Endodermal cell (in vitro differentiated cells): ENCODE data around the gene TTLL9. TPM values are rescaled to one million over a fixed set of nuclear protein-coding genes. Genes with fewer than 3 reads are reported as not detected.

ENCODE experiments used
- DNase-seq: peaks from one replicate; pipeline ENCODE4 v3.0.0-alpha.2; 2017
- H3K27ac ChIP-seq: 2 replicates; pipeline ENCODE4 v1.5.1; 2013; ENCODE audit warnings: mild to moderate bottlenecking, low read depth, low read length, moderate library complexity
- H3K27me3 ChIP-seq: 2 replicates; pipeline ENCODE4 v1.6.1; 2013; ENCODE audit warnings: mild to moderate bottlenecking, low read length, moderate library complexity; ENCODE audit not compliant: insufficient read depth, control insufficient read depth, poor library complexity, severe bottlenecking
- H3K36me3 ChIP-seq: 2 replicates; pipeline ENCODE4 v1.7.0; 2013; ENCODE audit warnings: mild to moderate bottlenecking, low read length, moderate library complexity; ENCODE audit not compliant: control insufficient read depth, insufficient read depth
- H3K4me1 ChIP-seq: one replicate; pipeline ENCODE4 v1.7.0; 2013; ENCODE audit warnings: low read length; ENCODE audit not compliant: control insufficient read depth, insufficient read depth
- H3K4me3 ChIP-seq: 2 replicates; pipeline ENCODE4 v1.5.1; 2013; ENCODE audit warnings: mild to moderate bottlenecking, low read length, moderate library complexity
- H3K9ac ChIP-seq: 2 replicates; pipeline ENCODE4 v1.6.1; 2013; ENCODE audit warnings: mild to moderate bottlenecking, low read length, moderate library complexity; ENCODE audit not compliant: poor library complexity, severe bottlenecking; ENCODE audit errors: extremely low read depth
- H3K9me3 ChIP-seq: 2 replicates; pipeline ENCODE4 v1.6.1; 2013; ENCODE audit warnings: mild to moderate bottlenecking, low read length, moderate library complexity; ENCODE audit not compliant: control insufficient read depth
- H3K27ac Mint-ChIP-seq: 2 replicates; pipeline ENCODE4 v1.8.0; 2020; ENCODE audit warnings: mixed read lengths
- H3K27me3 Mint-ChIP-seq: 2 replicates; pipeline ENCODE4 v1.8.0; 2021; ENCODE audit warnings: mild to moderate bottlenecking, mixed read lengths; ENCODE audit not compliant: insufficient read depth
- H3K36me3 Mint-ChIP-seq: 2 replicates; pipeline ENCODE4 v1.8.0; 2020; ENCODE audit warnings: low read depth, mixed read lengths
- H3K4me1 Mint-ChIP-seq: 2 replicates; pipeline ENCODE4 v1.8.0; 2020; ENCODE audit warnings: mixed read lengths
- H3K4me3 Mint-ChIP-seq: 2 replicates; pipeline ENCODE4 v1.8.0; 2020; ENCODE audit warnings: mild to moderate bottlenecking, moderate library complexity, mixed read lengths
- H3K9me3 Mint-ChIP-seq: 2 replicates; pipeline ENCODE4 v1.8.0; 2020; ENCODE audit warnings: mild to moderate bottlenecking, mixed read lengths
- WGBS, 2 experiments: methylation state at CpG; one replicate each; pipeline versions ENCODE4 v1.1.5 to v1.1.7; 2013; ENCODE audit warnings: missing lambda C conversion rate in 2 of 2, mixed read lengths in 1 of 2; ENCODE audit not compliant: insufficient coverage in 1 of 2, insufficient read length in 1 of 2; 5-methylcytosine and 5-hydroxymethylcytosine counted together
- total RNA-seq, 2 donors: library from RNA; stranded (reverse); fragmentation: NEBNext Ultra II Directional in 1 of 2; extraction: Animal tissue kit (Norgen Biotek cat#: 25700) in 1 of 2; gene quantifications; 2 replicates in 1 of 2; 3 replicates in 1 of 2; pipeline ENCODE4 v1.2.1, GENCODE V29; 2021
- TF ChIP-seq, protein P1 (sequence below): fragments of 200-600 bp; sonication (generic); conservative IDR thresholded peaks from 2 replicates; pipeline ENCODE4 v1.5.0; 2021; ENCODE audit warnings: antibody characterized with exemption, mild to moderate bottlenecking

The TTLL9 gene
- total RNA-seq, 2 donors from 2014 or later = 0.29 to 0.51 TPM

DNA sequence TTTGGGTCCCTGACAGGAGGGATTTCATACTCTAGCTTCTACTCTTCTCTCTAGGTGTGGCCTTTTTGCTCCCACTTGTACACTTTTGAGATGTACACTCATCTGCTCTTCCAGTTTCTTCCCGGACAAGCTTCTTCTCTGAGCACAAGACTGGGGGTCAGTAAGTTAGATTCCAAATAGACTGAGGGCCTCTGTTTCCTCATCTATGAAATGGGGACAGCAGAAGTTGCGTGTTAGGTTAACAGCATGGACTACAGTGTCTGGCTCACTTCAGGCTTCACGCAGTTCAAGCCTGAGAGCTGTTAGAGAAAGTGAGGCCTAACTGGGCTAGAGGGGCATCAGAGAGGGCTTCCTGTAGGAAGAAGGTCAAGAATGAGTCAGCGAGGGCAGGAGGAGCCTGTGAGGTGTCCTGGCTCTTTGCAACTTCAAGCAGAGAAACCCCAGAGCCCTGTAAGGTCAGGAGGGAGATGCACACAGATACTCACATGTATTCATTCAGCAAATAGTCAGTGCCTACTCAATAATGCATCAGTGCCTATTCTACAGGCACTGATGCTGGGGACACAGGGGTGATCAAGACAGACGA, 118.1 kb downstream of the TTLL9 start:
- no peak overlapping the region for H3K4me3 Mint-ChIP-seq
- H3K9me3 Mint-ChIP-seq = no peaks in the 10 kb centered on the region
- WGBS, 2 experiments = 92 to 97% methylated on average over 4 to 5 of the region's 5 CpGs
- Histone ChIP-seq H3K27me3 (peaks cover 16% of the 10 kb centered on the region), H3K9me3 (no peaks in the 10 kb centered on the region), H3K4me1 (no peaks in the 10 kb centered on the region), H3K36me3 (no peaks in the 10 kb centered on the region), H3K9ac (no peak overlapping the region), H3K4me3 (no peak overlapping the region), H3K27ac (no peak overlapping the region)
- TF ChIP-seq, protein P1, sequence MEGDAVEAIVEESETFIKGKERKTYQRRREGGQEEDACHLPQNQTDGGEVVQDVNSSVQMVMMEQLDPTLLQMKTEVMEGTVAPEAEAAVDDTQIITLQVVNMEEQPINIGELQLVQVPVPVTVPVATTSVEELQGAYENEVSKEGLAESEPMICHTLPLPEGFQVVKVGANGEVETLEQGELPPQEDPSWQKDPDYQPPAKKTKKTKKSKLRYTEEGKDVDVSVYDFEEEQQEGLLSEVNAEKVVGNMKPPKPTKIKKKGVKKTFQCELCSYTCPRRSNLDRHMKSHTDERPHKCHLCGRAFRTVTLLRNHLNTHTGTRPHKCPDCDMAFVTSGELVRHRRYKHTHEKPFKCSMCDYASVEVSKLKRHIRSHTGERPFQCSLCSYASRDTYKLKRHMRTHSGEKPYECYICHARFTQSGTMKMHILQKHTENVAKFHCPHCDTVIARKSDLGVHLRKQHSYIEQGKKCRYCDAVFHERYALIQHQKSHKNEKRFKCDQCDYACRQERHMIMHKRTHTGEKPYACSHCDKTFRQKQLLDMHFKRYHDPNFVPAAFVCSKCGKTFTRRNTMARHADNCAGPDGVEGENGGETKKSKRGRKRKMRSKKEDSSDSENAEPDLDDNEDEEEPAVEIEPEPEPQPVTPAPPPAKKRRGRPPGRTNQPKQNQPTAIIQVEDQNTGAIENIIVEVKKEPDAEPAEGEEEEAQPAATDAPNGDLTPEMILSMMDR = no peak
- peaks cover 32% of the 10 kb centered on the region for H3K27me3 Mint-ChIP-seq
- H3K4me1 Mint-ChIP-seq = no peaks in the 10 kb centered on the region
- no peak for DNase-seq
- H3K27ac Mint-ChIP-seq = no peak overlapping the region
- no peaks in the 10 kb centered on the region for H3K36me3 Mint-ChIP-seq

DNA sequence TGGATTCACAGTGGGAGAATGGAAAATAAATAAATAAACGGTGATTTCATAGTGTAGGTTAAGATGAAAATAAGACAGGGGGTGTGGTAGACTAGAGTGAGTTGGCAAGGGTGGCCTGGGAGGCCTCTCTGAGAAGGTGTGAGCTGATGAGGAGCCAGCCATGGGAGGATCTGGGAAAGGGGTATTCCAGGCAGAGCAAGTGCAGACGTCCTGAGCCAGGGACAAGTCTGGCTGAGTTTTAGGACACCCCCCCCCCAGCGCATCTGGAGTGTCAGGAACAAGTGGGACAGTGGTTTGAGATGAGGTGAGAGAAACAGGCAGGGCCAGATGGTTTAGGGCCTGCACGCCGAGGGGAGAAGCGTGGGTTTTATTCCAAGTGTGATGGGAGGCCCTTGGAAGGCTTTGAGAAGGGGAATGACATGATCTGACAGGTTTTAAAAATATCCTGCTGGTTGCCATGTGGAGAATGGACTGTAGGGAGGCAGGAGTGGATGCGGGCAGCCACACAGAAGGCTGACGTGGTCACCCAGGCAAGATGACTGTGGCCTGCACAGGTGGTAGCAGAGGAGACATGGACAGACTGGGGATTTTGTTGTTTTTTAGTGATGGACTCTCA, 118.7 kb downstream of the TTLL9 start:
- Histone ChIP-seq H3K4me1 (no peaks in the 10 kb centered on the region), H3K27me3 (peaks cover 23% of the 10 kb centered on the region), H3K9me3 (no peaks in the 10 kb centered on the region), H3K36me3 (no peaks in the 10 kb centered on the region), H3K27ac (no peak overlapping the region), H3K4me3 (no peak overlapping the region), H3K9ac (no peak overlapping the region)
- Mint-ChIP-seq H3K4me3 (no peak overlapping the region), H3K27me3 (peaks cover 38% of the 10 kb centered on the region), H3K9me3 (no peaks in the 10 kb centered on the region), H3K36me3 (no peaks in the 10 kb centered on the region), H3K27ac (no peak overlapping the region), H3K4me1 (no peaks in the 10 kb centered on the region)
- WGBS, 2 experiments = 89 to 93% methylated on average over 8 of the region's 8 CpGs
- DNase-seq = no peak
- TF ChIP-seq, protein P1 = no peak

DNA sequence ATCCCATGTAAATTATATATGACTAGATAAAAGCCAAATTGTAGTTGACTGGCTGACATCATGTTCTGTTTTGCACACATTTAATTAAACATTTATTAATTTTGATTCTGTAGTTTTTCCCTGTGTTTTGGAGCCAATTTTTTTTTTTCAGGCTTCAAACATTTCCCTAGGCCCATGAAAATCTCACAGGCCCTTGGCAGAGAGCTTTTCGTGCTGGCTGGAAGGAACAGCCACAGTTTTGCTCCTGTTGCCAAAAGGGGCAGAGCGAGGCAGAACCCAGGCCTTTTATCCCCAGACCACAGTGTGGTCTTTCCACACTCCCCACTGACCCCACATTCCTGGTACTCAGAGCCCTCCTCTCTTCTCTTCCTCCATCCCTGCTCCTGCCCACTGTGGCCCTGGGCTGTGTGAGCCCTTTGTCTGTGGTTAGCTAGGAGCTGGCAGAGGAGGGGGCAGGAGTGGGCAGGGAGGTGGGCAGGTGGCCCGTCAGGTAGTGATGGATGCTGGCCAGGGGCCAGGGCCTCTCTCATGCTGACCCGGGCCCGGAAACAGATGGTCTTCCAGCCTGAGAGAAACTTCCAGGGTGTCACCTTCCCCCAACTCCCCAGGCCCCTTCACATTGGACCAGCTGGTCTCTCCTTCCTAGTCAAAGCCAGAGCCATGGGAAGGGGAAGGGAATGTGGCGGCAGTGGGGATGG, 120.4 kb downstream of the TTLL9 start:
- WGBS, 2 experiments = 88 to 91% methylated on average over 3 of the region's 6 CpGs
- Mint-ChIP-seq H3K27me3 (peaks cover 48% of the 10 kb centered on the region), H3K36me3 (no peaks in the 10 kb centered on the region), H3K27ac (no peak overlapping the region), H3K9me3 (no peaks in the 10 kb centered on the region), H3K4me1 (no peaks in the 10 kb centered on the region), H3K4me3 (no peak overlapping the region)
- TF ChIP-seq, protein P1 = no peak
- peaks cover 38% of the 10 kb centered on the region for H3K27me3 ChIP-seq
- DNase-seq = no peak
- H3K9ac ChIP-seq = no peak overlapping the region
- no peaks in the 10 kb centered on the region for H3K9me3 ChIP-seq
- no peak overlapping the region for H3K27ac ChIP-seq
- H3K4me1 ChIP-seq = peaks cover 2% of the 10 kb centered on the region
- H3K4me3 ChIP-seq = no peak overlapping the region
- H3K36me3 ChIP-seq = no peaks in the 10 kb centered on the region
